H1 (cell line): ENCODE data around the gene BRD3OS. TPM values are rescaled to one million over a fixed set of nuclear protein-coding genes. Genes with fewer than 3 reads are reported as not detected.

Experiments
- CTCF ChIA-PET: fragments of 300-600 bp; sonication (Branson Sonifier 250); formaldehyde crosslinking; loops from one replicate; lab custom pipeline; 2021; ENCODE audit not compliant: partially characterized antibody; lab: Charles Lee
- POLR2A ChIA-PET: fragments of 300-600 bp; sonication (Branson Sonifier 250); formaldehyde crosslinking; loops from one replicate; lab custom pipeline; 2021; ENCODE audit warnings: inconsistent platforms; ENCODE audit not compliant: partially characterized antibody; lab: Charles Lee
- DNase-seq, 2 experiments: peaks; one replicate each; pipeline versions ENCODE4 v3.0.0 to v3.0.0-alpha.2; 2010 to 2022; ENCODE audit warnings: low spot score in 2 of 2, low read depth in 1 of 2, mixed read lengths in 1 of 2
- FAIRE-seq: peaks from 2 replicates; lab custom pipeline; 2011; peaks lifted over from hg19 to GRCh38; lab: Jason Lieb, UNC
- H2AFZ ChIP-seq: 2 replicates; pipeline ENCODE4 v1.8.1; 2012; ENCODE audit warnings: low read length, inconsistent platforms
- H2AK5ac ChIP-seq: 2 replicates; pipeline ENCODE4 v1.6.1; 2013; ENCODE audit warnings: low read depth, low read length
- H2BK120ac ChIP-seq: replicated peaks from 2 replicates; pipeline ENCODE3; 2013; ENCODE audit warnings: low read depth, low read length, inconsistent platforms
- H2BK12ac ChIP-seq: 2 replicates; pipeline ENCODE4 v1.6.1; 2013; ENCODE audit warnings: low read depth, low read length
- H2BK15ac ChIP-seq: 2 replicates; pipeline ENCODE4 v1.6.1; 2013; ENCODE audit warnings: low read length
- H2BK20ac ChIP-seq: 2 replicates; pipeline ENCODE4 v1.6.1; 2013; ENCODE audit warnings: low read length
- H2BK5ac ChIP-seq: 2 replicates; pipeline ENCODE4 v1.6.1; 2013; ENCODE audit warnings: low read depth, low read length
- H3K14ac ChIP-seq: 2 replicates; pipeline ENCODE4 v1.6.1; 2013; ENCODE audit warnings: inconsistent platforms; ENCODE audit not compliant: insufficient read length
- H3K18ac ChIP-seq: 2 replicates; pipeline ENCODE4 v1.6.1; 2013; ENCODE audit warnings: low read length; ENCODE audit errors: extremely low read depth
- H3K23ac ChIP-seq: 2 replicates; pipeline ENCODE4 v1.6.1; 2013; ENCODE audit warnings: inconsistent platforms; ENCODE audit not compliant: insufficient read length
- H3K23me2 ChIP-seq: 2 replicates; pipeline ENCODE4 v1.6.1; 2013; ENCODE audit warnings: low read depth, low read length
- H3K27ac ChIP-seq: 2 replicates; pipeline ENCODE4 v1.6.1; 2011; ENCODE audit warnings: low read depth, low read length, inconsistent platforms
- H3K27me3 ChIP-seq, 4 experiments: replicated peaks in 1 of 4; 1 replicate in 1 of 4; 2 replicates in 3 of 4; pipeline versions ENCODE4 v1.6.1 to v1.8.1; 2011 to 2013; ENCODE audit warnings: low read length in 3 of 4, mild to moderate bottlenecking in 3 of 4, inconsistent platforms in 2 of 4, mixed read lengths in 2 of 4, moderate library complexity in 1 of 4; ENCODE audit not compliant: control insufficient read depth in 3 of 4, insufficient read depth in 3 of 4; ENCODE audit errors: extremely low read depth in 1 of 4
- H3K36me3 ChIP-seq, 4 experiments: 2 replicates each; pipeline versions ENCODE4 v1.6.1 to v1.8.1; 2011 to 2013; ENCODE audit warnings: mild to moderate bottlenecking in 4 of 4, low read length in 3 of 4, moderate library complexity in 2 of 4, control low read depth in 1 of 4, inconsistent platforms in 1 of 4; ENCODE audit not compliant: insufficient read depth in 4 of 4, control insufficient read depth in 2 of 4
- H3K4ac ChIP-seq: replicated peaks from 2 replicates; pipeline ENCODE3; 2013; ENCODE audit warnings: low read length, low read depth, mixed read lengths, inconsistent platforms; ENCODE audit not compliant: insufficient read length
- H3K4me1 ChIP-seq, 4 experiments: replicated peaks in 1 of 4; 1 replicate in 1 of 4; 2 replicates in 3 of 4; pipeline versions ENCODE4 v1.6.1 to v1.8.1; 2011 to 2013; ENCODE audit warnings: low read length in 3 of 4, inconsistent platforms in 2 of 4, mixed read lengths in 1 of 4; ENCODE audit not compliant: insufficient read depth in 4 of 4, control insufficient read depth in 3 of 4
- H3K4me2 ChIP-seq, 2 experiments: 2 replicates each; pipeline versions ENCODE4 v1.6.1 to v1.8.1; 2011 to 2013; ENCODE audit warnings: low read depth in 2 of 2, low read length in 2 of 2, control low read depth in 1 of 2, inconsistent platforms in 1 of 2, mild to moderate bottlenecking in 1 of 2; ENCODE audit not compliant: insufficient read depth in 1 of 2
- H3K4me3 ChIP-seq, 4 experiments: fragments of 200-600, 300-600 bp in 1 of 4; sonication (generic), shearing (Covaris generic), sonication (Bioruptor Twin) in 1 of 4; 2 replicates each; pipeline versions ENCODE4 v1.5.1 to v1.8.1; 2011 to 2016; ENCODE audit warnings: low read length in 4 of 4, low read depth in 3 of 4, control low read depth in 2 of 4, inconsistent platforms in 2 of 4, mild to moderate bottlenecking in 2 of 4, mixed read lengths in 1 of 4, moderate library complexity in 1 of 4; ENCODE audit not compliant: insufficient read depth in 2 of 4; ENCODE audit errors: extremely low read depth in 1 of 4
- H3K56ac ChIP-seq: replicated peaks from 2 replicates; pipeline ENCODE3; 2013; ENCODE audit warnings: low read depth, mild to moderate bottlenecking, mixed read lengths, low read length, inconsistent platforms; ENCODE audit not compliant: insufficient read length
- H3K79me1 ChIP-seq: 2 replicates; pipeline ENCODE4 v1.6.1; 2013; ENCODE audit warnings: low read depth, low read length, control low read depth
- H3K79me2 ChIP-seq, 2 experiments: 2 replicates each; pipeline versions ENCODE4 v1.6.1 to v1.8.1; 2012 to 2013; ENCODE audit warnings: low read length in 2 of 2, mild to moderate bottlenecking in 2 of 2, inconsistent platforms in 1 of 2; ENCODE audit not compliant: insufficient read depth in 2 of 2, control insufficient read depth in 1 of 2
- H3K9ac ChIP-seq, 4 experiments: replicated peaks in 1 of 4; 1 replicate in 1 of 4; 2 replicates in 3 of 4; pipeline versions ENCODE4 v1.6.1 to v1.8.1; 2011 to 2013; ENCODE audit warnings: low read depth in 3 of 4, low read length in 3 of 4, control low read depth in 2 of 4, mild to moderate bottlenecking in 2 of 4, moderate library complexity in 2 of 4, inconsistent platforms in 1 of 4; ENCODE audit errors: extremely low read depth in 1 of 4
- H3K9me3 ChIP-seq, 2 experiments: 2 replicates each; pipeline versions ENCODE4 v1.6.1 to v1.8.1; 2012 to 2013; ENCODE audit warnings: mild to moderate bottlenecking in 2 of 2, moderate library complexity in 2 of 2, control low read depth in 1 of 2, inconsistent platforms in 1 of 2, low read depth in 1 of 2, low read length in 1 of 2, mixed read lengths in 1 of 2; ENCODE audit not compliant: insufficient read depth in 2 of 2
- H4K20me1 ChIP-seq, 2 experiments: replicated peaks in 1 of 2; 2 replicates each; pipeline versions ENCODE3 to v1.8.1; 2011 to 2013; ENCODE audit warnings: inconsistent platforms in 2 of 2, low read length in 2 of 2, mild to moderate bottlenecking in 1 of 2; ENCODE audit not compliant: insufficient read depth in 2 of 2, control insufficient read depth in 1 of 2
- H4K5ac ChIP-seq: 2 replicates; pipeline ENCODE4 v1.6.1; 2013; ENCODE audit warnings: low read length, low read depth, mixed read lengths, inconsistent platforms; ENCODE audit not compliant: insufficient read length
- H4K8ac ChIP-seq: 2 replicates; pipeline ENCODE4 v1.8.0; 2013; ENCODE audit warnings: mild to moderate bottlenecking, moderate library complexity, low read length, inconsistent platforms; ENCODE audit not compliant: insufficient read depth; ENCODE audit errors: extremely low read depth
- H4K91ac ChIP-seq: replicated peaks from 2 replicates; pipeline ENCODE3; 2013; ENCODE audit warnings: low read length, mixed read lengths, inconsistent platforms; ENCODE audit not compliant: insufficient read length
- CEBPB ChIP-seq: IDR thresholded peaks from 2 replicates; pipeline ENCODE4 v1.6.1; 2012; ENCODE audit warnings: low read depth, low read length
- POLR2AphosphoS5 ChIP-seq: IDR thresholded peaks from 2 replicates; pipeline ENCODE4 v1.6.1; 2011; ENCODE audit warnings: low read depth, low read length
- WGBS, 2 experiments: shearing (Covaris generic) in 1 of 2; methylation state at CpG; one replicate each; pipeline versions ENCODE4 v1.1.6 to v1.1.7; 2013 to 2015; ENCODE audit warnings: low lambda C conversion rate in 2 of 2, mixed read lengths in 2 of 2, inconsistent platforms in 1 of 2, low coverage in 1 of 2, missing lambda C conversion rate in 1 of 2; ENCODE audit not compliant: insufficient replicate concordance in 2 of 2, insufficient coverage in 1 of 2, insufficient read length in 1 of 2; ENCODE audit errors: extremely low coverage in 1 of 2, missing lambda C conversion rate in 1 of 2; 5-methylcytosine and 5-hydroxymethylcytosine counted together
- polyA plus RNA-seq, 7 experiments: library from polyadenylated mRNA; depleted of rRNA in 3 of 7; stranded (reverse) in 5 of 7; unstranded in 2 of 7; fragments of >200 nt in 5 of 7; fragments of 200-250 nt in 2 of 7; gene quantifications; 1 replicate in 5 of 7; 2 replicates in 1 of 7; 4 replicates in 1 of 7; pipeline versions ENCODE4 v1.2.1 to v1.2.3, GENCODE V29; 2011 to 2013; ENCODE audit warnings: missing spikeins in 2 of 7, mixed read lengths in 2 of 7
- total RNA-seq: library from RNA; stranded (reverse); fragmentation: NEBNext Ultra II Directional; extraction: Animal tissue kit (Norgen Biotek cat#: 25700); gene quantifications from 2 replicates; pipeline ENCODE4 v1.2.1, GENCODE V29; 2021

The BRD3OS gene
- total and polyA plus RNA-seq, 2 of the 8 experiments (the other 6 are each of a cell fraction or from before 2014, with no cell fraction given) = 12.7 to 20.2 TPM

DNA sequence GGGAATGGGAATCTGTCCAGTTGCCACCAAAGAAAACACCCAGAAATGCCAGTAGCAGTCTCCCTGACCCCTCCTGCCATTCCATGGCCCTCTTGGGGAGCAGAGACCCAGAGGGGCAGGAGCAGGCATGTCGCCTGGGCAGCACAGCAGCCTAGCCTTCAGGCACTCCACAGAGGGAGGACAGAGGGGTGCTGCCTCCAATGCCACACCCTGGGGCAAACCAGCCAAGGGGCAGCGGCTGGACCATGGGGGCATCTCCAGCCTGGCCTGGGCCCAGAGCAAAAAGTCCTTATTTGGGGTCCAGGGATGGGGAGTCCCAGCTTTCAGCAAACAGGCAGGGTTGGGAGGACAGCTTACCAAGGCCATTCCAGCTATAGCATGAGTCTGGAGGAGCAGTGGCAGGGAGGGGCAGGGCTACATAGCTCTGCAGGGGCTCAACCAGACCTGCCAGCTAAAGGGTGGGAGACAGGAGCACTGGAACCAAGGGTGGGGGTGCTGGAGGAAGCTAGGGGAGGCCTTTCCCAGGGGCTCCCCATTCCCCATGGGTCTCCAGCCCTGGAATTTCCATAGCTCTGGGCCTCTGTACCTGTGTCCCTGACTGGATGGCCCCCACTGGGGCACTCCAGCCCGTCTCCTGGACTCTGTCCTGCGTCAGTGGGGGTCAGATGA lies 35.9 kb downstream of the BRD3OS start:
- Histone ChIP-seq H2AK5ac (no peak overlapping the region), H3K9ac (no peak overlapping the region), H3K36me3 (no peaks in the 10 kb centered on the region; a peak in 1 of 8 replicates), H3K14ac (no peak overlapping the region), H3K27me3 (no peaks in the 10 kb centered on the region), H3K23me2 (peaks cover 2% of the 10 kb centered on the region; the same call in 1 of the 2 replicates), H3K4me3 (no peak overlapping the region), H4K8ac (no peak overlapping the region), H3K23ac (no peak overlapping the region), H3K18ac (no peak overlapping the region), H2BK120ac (no peak overlapping the region), H3K4ac (no peak overlapping the region), H3K4me1 (peaks cover 0 to 19% (median 13%) of the 10 kb centered on the region in 4 experiments; a peak in 6 of 7 replicates), H4K91ac (no peak overlapping the region), H2AFZ (no peak overlapping the region), H3K79me2 (peaks cover 44 to 100% of the 10 kb centered on the region in 2 experiments), H3K9me3 (no peaks in the 10 kb centered on the region), H2BK5ac (peak overlapping the region; percentile 71; the same call in 1 of the 2 replicates), H3K4me2 (no peak overlapping the region), H4K5ac (no peak overlapping the region), H3K56ac (no peak overlapping the region), H2BK20ac (no peak overlapping the region), H3K79me1 (peaks cover 50% of the 10 kb centered on the region), H2BK15ac (no peak overlapping the region), H3K27ac (0 out of 2 replicates have a peak overlapping the region, but pooled peaks have one; percentile 17), H4K20me1 (peaks cover 72 to 73% of the 10 kb centered on the region in 2 experiments), H2BK12ac (no peak overlapping the region)
- WGBS, 2 experiments = 74% methylated on average over 4 of the region's 4 CpGs; no CpG with 5 or more reads in 1 of the 2 experiments
- DNase-seq (peak in 1 of 2 experiments; percentile 43), FAIRE-seq (no peak)
- no peak for TF ChIP-seq CEBPB
- 0 out of 2 replicates have a peak, but pooled peaks have one; percentile 1 for TF ChIP-seq POLR2AphosphoS5
- ChIA-PET CTCF (interaction anchor here (0.8 to 1.3 kb wide), 3 partner anchors 10 to 267 kb away, joined by 3 to 5 read pairs (median 3); no protein-coding TSS in a partner anchor), POLR2A (interaction anchor here (1.5 to 2.0 kb wide), 2 partner anchors 69 to 75 kb away, joined by 4 read pairs; partner anchors contain the start of gene WDR5)
